GM21381 (cell line): ENCODE results near the gene SLC2A9.

Experiments
- ATAC-seq: cut with Tn5 transposase; IDR thresholded peaks from one replicate; pipeline ENCODE4 v1.9.1; 2021; ENCODE audit warnings: mild to moderate bottlenecking, moderate library complexity; ENCODE audit not compliant: unreplicated experiment

Gene SLC2A9

DNA sequence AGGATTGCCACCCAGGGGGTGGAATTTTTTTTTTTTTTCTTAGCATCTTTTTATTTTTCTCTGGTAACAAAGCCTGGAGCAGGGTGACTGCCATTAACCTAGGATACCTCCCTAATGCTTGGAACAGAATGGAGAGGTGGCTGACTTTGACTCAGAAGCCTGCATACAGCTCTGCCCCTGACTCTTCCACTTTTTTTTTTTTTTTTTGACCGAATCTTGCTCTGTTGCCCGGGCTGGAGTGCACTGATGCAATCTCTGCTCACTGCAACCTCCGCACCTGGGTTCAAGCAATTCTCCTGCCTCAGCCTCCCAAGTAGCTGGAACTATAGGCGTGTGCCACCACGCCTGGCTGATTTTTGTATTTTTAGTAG, 341 bp upstream of the SLC2A9 start:
- ATAC-seq, result no peak

DNA sequence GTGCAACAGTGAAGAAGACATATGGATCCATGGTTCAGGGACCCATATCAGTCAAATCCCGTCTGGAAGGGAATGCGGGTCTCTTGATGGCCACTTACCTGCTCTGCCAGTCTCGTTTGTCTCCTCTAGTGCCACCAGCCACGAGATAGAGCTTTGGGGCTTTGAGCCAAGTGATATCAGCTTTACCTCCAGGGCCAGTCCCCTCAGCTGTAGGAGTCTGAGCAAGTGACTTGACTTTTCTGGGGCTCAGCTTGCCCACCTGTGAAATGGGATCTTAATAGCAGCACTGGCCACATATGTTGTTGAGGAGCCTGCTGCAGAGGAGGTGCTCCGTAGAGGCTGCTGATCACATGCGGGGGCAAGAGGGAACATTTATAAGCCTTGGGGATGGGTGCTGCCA, 1.2 kb downstream of the SLC2A9 start:
- no peak for ATAC-seq

- ATAC-seq, result no peak
These were observed 1.7 kb downstream of the SLC2A9 start for GRCh38 chr4:10019521-10020051.

GRCh38 chr4:10018818-10019461, 2.4 kb downstream of the SLC2A9 start:
- peak; percentile 98 for ATAC-seq

DNA sequence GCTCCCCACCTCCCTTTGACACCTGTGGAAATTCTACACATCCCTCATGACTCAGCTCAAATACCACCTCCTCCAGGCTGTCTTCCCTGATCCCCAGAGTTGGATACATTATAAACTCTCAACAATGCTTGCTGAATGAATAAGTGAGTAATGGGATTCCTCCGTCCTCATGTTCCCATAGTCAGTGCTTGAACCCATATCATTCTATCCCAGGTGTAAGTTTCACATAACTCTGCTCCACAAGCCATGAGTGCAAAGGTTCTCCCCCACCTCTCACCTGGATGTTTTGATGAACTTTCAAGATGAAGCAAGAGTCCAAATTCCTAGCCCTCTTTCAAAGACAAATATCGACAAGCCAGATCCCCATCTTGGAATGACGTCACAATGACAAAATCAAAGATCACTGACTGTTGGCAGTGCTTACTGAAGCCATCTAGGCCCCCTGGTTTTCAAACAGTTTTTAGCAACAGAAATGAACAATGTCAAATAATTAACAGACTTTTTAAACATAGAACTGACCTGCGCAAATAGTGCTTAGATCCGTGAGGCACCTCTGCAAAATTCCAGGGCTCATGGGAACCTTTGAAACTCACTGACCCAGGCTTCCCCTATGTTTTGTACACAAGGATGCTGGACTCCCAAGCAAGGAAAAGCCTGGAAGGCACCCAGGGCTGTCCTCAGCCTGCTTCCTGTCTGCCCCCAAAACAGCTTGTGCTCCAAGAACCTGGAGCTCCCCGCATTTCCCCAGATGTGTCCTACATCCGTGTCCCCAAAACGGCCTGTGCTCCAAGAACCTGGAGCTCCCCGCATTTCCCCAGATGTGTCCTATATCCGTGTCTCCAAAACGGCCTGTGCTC, 4.0 kb downstream of the SLC2A9 start:
- ATAC-seq, result no peak

GRCh38 chr4:10016169-10016568, 5.1 kb downstream of the SLC2A9 start:
- ATAC-seq, result no peak

GRCh38 chr4:10015140-10015753, 6.0 kb downstream of the SLC2A9 start:
- no peak for ATAC-seq

GRCh38 chr4:10013722-10014121, 7.6 kb downstream of the SLC2A9 start:
- peak; percentile 40 for ATAC-seq

- no peak for ATAC-seq
These were observed 9.4 kb downstream of the SLC2A9 start for GRCh38 chr4:10011885-10012284.

- ATAC-seq, result no peak
These were observed 10.0 kb downstream of the SLC2A9 start for GRCh38 chr4:10011277-10011676.

DNA sequence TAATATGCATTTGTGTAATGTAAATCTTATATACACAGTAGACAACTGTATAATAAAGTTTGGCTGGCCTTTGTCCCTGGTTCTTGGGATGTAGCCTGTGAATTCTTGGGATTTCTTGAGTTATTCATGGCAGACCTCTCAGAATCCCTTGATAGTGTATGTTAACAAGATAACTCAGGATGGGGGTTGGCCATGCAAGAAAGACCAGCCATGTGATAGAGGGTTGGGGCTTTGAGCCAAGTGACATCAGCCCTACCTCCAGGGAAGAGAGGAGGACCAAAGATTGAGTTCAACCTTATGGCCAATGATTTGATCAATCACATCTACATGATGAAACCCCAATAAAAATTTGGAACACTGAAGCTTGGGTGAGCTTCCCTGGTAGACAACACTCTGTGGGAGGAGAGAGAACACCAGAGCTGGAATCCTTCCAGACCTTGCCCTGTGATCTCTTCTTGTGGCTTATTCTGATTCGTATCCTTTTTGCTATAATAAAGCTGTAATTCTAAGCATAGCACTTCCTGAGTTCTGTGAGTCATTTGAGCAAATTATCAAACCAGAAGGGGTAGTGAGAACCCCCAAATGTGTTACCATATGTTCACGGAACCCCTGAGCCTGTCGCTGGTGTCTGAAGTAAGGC, 11.3 kb downstream of the SLC2A9 start:
- no peak for ATAC-seq

- ATAC-seq, result no peak
These were observed 12.7 kb downstream of the SLC2A9 start for GRCh38 chr4:10008609-10009005.

GRCh38 chr4:10007793-10008608, 13.3 kb downstream of the SLC2A9 start:
- ATAC-seq, result peak; percentile 37

DNA sequence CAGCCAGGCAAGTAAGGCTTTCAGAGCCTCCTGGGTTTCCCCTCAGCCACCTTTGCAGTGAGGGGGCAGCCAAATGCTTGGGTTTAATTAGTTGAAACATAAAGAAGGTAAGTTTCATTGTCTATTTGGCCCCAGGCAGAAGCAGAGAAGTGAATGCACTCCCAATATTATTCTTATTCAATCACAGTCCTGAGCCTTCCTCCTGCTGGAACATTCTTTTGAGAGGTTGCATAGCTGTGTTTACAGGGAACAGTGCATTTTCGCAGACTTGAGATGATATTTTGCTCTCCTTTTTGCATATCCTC, 13.9 kb downstream of the SLC2A9 start:
- ATAC-seq, result peak; percentile 34

GRCh38 chr4:10006601-10007435, 14.5 kb downstream of the SLC2A9 start:
- ATAC-seq, result peak; percentile 11

- no peak for ATAC-seq
These were observed 15.1 kb downstream of the SLC2A9 start for GRCh38 chr4:10006231-10006600.

- ATAC-seq, result no peak
These were observed 15.7 kb downstream of the SLC2A9 start for GRCh38 chr4:10005632-10006031.

- peak; percentile 30 for ATAC-seq
These were observed 17.6 kb downstream of the SLC2A9 start for GRCh38 chr4:10003666-10004065.

GRCh38 chr4:10002278-10002677, 19.0 kb downstream of the SLC2A9 start:
- ATAC-seq, result peak; percentile 24

DNA sequence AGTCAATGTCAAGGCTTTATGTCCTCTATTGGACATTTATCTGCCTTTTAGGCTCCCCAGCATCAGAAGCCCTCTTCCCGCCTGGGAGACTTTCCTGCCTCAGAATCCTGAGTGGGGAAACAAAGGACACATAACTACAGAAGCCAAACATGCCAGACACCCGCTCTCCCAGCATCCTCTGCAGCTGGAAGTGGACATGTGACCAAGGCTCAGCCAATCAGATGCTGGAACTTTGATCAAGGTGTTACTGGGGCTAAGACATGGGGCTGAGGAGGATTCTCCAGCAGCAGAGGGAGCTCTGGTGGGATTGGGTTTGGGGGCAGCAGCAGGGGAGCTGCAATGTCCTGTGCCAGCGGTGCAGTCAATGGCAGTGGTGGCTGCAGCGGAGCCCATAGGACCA, 19.5 kb downstream of the SLC2A9 start:
- ATAC-seq, result no peak
